Fibroblast of the aortic adventitia (primary cell): ENCODE measurements around the gene CD74. TPM values are rescaled to one million over a fixed set of nuclear protein-coding genes. Genes with fewer than 3 reads are reported as not detected.

Experiments used
- DNase-seq: peaks from one replicate; pipeline ENCODE4 v3.0.0-alpha.2; 2010; ENCODE audit warnings: low read depth
- H3K4me3 ChIP-seq: 2 replicates; pipeline ENCODE4 v1.5.1; 2011; ENCODE audit warnings: low read depth, mild to moderate bottlenecking, control low read depth, low read length, moderate library complexity
- total RNA-seq: library from RNA; depleted of rRNA; stranded (reverse); fragments of >200 nt; gene quantifications from 2 replicates; pipeline ENCODE4 v1.2.3, GENCODE V29; 2012; ENCODE audit warnings: low replicate concordance
- TF ChIP-seq, protein P1 (sequence below): IDR thresholded peaks from 2 replicates; pipeline ENCODE4 v1.5.1; 2011; ENCODE audit warnings: mild to moderate bottlenecking, low read length, control low read depth, inconsistent platforms; ENCODE audit not compliant: insufficient read depth

The CD74 gene
- total RNA-seq, 1 donor, result 1.1 TPM

DNA sequence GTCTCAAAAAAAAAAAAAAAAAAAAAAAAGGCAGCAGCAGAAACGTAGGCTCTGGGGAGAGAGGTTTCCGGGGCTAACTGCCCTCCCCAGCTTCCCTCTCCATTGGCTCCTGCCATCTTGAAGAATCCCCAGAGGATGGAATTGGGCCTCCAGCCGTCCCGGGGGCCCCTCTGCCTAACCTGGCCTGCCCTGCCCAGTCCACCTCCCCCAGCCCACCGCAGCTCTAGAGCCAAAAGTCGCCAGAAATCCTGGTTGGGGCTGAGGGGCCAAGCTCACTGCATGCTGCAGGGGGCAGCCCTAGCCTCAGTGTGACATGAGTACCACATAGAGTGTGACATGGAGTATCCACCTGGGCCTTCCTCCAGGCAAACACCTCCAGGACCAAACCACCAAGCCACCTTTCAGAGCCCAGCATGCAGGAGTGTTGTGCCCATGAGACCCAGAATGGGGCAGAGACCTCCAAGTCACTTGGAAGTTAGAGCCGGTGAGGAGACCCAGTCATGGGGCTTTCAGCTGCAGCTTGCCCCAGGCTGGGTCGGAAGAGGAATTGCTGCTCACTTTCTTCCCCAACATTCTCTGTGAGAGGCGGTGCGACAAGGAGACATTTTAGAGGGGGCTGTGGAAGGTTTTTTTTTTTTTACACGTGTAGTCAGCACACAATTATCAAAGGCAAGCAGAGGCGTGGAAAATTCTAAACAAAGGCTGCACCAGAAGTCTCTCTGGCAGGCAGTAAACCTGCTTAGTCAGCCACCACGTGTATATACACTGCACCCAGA lies 17.6 kb downstream of the CD74 start:
- TF ChIP-seq, protein P1, sequence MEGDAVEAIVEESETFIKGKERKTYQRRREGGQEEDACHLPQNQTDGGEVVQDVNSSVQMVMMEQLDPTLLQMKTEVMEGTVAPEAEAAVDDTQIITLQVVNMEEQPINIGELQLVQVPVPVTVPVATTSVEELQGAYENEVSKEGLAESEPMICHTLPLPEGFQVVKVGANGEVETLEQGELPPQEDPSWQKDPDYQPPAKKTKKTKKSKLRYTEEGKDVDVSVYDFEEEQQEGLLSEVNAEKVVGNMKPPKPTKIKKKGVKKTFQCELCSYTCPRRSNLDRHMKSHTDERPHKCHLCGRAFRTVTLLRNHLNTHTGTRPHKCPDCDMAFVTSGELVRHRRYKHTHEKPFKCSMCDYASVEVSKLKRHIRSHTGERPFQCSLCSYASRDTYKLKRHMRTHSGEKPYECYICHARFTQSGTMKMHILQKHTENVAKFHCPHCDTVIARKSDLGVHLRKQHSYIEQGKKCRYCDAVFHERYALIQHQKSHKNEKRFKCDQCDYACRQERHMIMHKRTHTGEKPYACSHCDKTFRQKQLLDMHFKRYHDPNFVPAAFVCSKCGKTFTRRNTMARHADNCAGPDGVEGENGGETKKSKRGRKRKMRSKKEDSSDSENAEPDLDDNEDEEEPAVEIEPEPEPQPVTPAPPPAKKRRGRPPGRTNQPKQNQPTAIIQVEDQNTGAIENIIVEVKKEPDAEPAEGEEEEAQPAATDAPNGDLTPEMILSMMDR, result no peak
- H3K4me3 ChIP-seq, result no peak overlapping the region
- DNase-seq, result no peak

DNA sequence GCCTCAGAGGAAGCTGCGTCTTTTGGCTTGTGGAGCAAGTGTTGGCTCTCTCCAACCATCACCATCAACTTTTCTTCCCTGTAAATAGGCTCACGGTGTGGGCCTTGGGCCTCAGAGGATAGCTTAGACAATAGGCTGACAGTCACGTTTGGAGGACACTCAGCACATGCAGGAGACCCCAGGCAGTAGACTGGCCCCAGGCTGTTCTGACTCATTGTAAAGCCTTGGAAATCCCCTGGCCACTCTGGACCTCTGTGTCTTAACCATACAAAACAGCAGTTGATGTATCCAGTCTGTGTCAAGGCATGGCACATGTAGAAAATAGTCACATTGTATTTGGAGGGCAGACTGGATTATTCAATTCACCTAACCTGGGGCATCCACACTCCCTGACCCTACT lies 18.6 kb downstream of the CD74 start:
- no peak for DNase-seq
- H3K4me3 ChIP-seq, result no peak overlapping the region
- TF ChIP-seq, protein P1, result no peak

DNA sequence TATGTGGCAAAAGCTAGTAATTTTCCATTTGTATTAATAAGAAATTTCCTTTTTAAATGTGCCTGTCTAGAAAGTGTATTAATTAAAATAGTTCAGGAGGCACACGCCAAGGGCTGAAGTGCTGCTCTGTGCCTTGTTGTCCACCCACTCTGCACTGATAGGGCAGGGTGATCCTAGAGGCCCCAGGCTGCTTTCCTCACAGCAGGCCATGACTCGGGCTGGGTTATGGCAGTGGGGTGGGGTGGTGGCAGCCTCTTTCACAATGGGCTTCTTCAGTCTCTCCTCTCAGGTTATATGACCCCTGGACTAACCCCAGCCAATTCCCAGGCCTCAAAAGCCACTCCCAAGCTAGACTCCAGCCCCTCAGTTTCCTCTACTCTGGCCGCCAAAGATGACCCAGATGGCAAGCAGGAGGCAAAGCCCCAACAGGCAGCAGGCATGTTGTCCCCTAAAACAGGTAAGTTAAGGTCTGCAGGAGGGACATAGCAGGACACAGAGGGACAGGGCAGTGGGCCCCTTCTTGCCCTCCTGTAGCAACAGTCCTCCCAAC lies 19.5 kb downstream of the CD74 start:
- TF ChIP-seq, protein P1, result no peak
- no peak for DNase-seq
- no peak overlapping the region for H3K4me3 ChIP-seq

DNA sequence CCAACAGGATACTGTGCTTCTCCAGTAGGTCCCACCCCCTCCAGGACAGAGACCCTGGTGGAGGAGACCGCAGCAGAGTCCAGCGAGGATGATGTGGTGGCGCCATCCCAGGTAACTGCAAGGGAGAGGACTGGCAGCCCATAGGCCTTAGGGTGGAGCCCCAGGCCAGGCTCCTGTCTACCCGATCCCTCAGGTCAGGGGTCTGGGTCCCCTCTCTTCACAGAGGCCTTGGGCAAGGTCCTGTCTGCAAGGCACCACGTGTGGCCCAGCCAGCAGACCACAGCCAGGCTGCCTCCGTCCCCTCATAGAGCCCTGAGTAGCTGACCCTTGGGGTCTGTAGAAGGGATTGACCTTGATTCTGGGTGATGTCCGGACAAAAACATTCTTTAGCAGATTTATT lies 20.0 kb downstream of the CD74 start:
- H3K4me3 ChIP-seq, result no peak overlapping the region
- DNase-seq, result no peak
- TF ChIP-seq, protein P1, result no peak

DNA sequence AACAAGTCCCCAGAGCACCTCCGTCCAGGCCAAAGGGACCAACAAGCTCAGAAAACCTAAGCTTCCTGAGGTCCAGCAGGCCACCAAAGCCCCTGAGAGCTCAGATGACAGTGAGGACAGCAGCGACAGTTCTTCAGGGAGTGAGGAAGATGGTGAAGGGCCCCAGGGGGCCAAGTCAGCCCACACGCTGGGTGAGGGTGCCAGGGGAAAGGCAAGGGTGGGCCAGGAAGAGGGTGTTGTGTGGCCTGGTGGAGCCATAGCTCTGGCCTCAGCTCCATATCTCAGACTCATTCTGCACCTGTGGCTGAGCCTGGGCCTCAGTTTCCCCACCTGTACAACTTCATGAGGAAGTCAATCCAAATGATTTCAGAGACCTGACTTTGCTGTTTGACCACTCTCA lies 20.7 kb downstream of the CD74 start:
- H3K4me3 ChIP-seq, result no peak overlapping the region
- TF ChIP-seq, protein P1, result no peak
- DNase-seq, result no peak

DNA sequence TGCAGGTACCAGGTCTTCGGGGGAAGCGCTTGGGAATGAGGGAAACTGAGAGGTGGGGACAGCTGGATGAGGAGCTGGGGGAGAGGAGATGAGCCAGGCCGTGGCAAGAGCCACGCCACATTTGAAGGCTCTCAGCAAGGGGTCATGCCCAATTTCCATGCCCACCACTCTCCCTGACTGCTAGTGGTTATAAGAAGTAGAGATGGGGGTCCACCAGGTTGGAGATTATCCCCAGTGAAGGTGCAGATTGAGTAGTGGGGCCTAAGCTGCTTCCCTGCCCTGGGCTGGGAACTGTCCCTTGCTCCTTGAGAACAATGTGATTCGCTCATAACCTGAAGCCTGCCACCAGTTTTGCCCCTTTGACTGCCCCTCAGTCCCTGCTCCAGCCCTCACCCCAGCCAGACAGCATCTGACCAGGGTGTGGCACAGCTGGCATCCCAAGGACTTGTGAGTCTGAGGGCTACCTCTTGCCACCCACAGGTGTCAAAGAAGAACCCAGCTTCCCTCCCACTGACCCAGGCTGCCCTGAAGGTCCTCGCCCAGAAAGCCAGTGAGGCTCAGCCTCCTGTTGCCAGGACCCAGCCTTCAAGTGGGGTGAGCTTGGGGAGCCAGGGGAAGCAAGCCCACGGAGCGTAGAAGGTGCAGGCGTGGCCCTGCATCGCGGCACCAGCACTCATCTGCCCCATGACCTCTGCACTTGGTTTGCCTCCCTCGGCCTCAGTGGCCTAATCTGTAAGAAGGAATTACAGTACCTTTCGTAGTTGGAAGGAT lies 21.5 kb downstream of the CD74 start:
- H3K4me3 ChIP-seq, result no peak overlapping the region
- TF ChIP-seq, protein P1, result no peak

More for the DNA sequence above, 21.5 kb downstream of the CD74 start:
- DNase-seq, result no peak
